GM12878 (cell line): ENCODE results near the gene JTB. TPM values are rescaled to one million over a fixed set of nuclear protein-coding genes. Genes with fewer than 3 reads are reported as not detected.

Experiments used
- BHLHE40 ChIP-seq, 2 experiments: fragments of 450-650 bp in 1 of 2; IDR thresholded peaks; 2 replicates each; pipeline ENCODE4 v1.6.1; 2011 to 2017; ENCODE audit warnings: low read depth in 2 of 2, borderline replicate concordance in 1 of 2, improper control_type of control experiment in 1 of 2, low read length in 1 of 2, mild to moderate bottlenecking in 1 of 2
- CBX5 ChIP-seq: sonication (generic); IDR thresholded peaks from 2 replicates; pipeline ENCODE4 v1.6.1; 2016; ENCODE audit warnings: low read depth, moderate library complexity, mild to moderate bottlenecking, inconsistent platforms
- CEBPB ChIP-seq, 2 experiments: fragments of 150-350 bp in 1 of 2; IDR thresholded peaks; 2 replicates each; pipeline ENCODE4 v1.6.1; 2012 to 2014; ENCODE audit warnings: low read depth in 2 of 2, low read length in 2 of 2, borderline replicate concordance in 1 of 2, inconsistent platforms in 1 of 2
- CEBPZ ChIP-seq: fragments of 150-350 bp; IDR thresholded peaks from 2 replicates; pipeline ENCODE4 v1.6.1; 2016; ENCODE audit warnings: low read depth, low read length
- CHD4 ChIP-seq: fragments of 200-600 bp; sonication (generic); IDR thresholded peaks from 2 replicates; pipeline ENCODE4 v1.6.1; 2016; ENCODE audit warnings: mild to moderate bottlenecking
- IKZF1 ChIP-seq: fragments of 450-650 bp; conservative IDR thresholded peaks from 2 replicates; pipeline ENCODE4 v1.6.1; 2017; ENCODE audit warnings: antibody characterized with exemption, mild to moderate bottlenecking
- MLLT1 ChIP-seq: fragments of 450-650 bp; IDR thresholded peaks from 2 replicates; pipeline ENCODE4 v1.6.1; 2016; ENCODE audit warnings: mild to moderate bottlenecking
- NR2F1 ChIP-seq: fragments of 450-650 bp; conservative IDR thresholded peaks from 2 replicates; pipeline ENCODE4 v1.6.1; 2017; ENCODE audit warnings: mild to moderate bottlenecking
- POU2F2 ChIP-seq: IDR thresholded peaks from 3 replicates; pipeline ENCODE4 v1.6.1; 2011; ENCODE audit warnings: low read depth, mild to moderate bottlenecking, low read length, borderline replicate concordance
- RAD21 ChIP-seq: IDR thresholded peaks from 2 replicates; pipeline ENCODE4 v1.6.1; 2011; ENCODE audit warnings: mild to moderate bottlenecking, low read depth, low read length, moderate library complexity; ENCODE audit not compliant: insufficient read depth
- SIX5 ChIP-seq: IDR thresholded peaks from 2 replicates; pipeline ENCODE4 v1.6.1; 2011; ENCODE audit warnings: mild to moderate bottlenecking, low read depth, low read length, moderate library complexity; ENCODE audit not compliant: severe bottlenecking
- SRF ChIP-seq, 2 experiments: IDR thresholded peaks; 2 replicates each; pipeline ENCODE4 v1.6.1; 2011; ENCODE audit warnings: low read depth in 2 of 2, low read length in 2 of 2, mild to moderate bottlenecking in 1 of 2, moderate library complexity in 1 of 2
- TARDBP ChIP-seq: IDR thresholded peaks from 2 replicates; pipeline ENCODE4 v1.6.1; 2016; ENCODE audit warnings: borderline replicate concordance
- TCF12 ChIP-seq: IDR thresholded peaks from 2 replicates; pipeline ENCODE4 v1.6.1; 2011; ENCODE audit warnings: low read depth, mild to moderate bottlenecking, low read length
- YBX1 ChIP-seq: fragments of 450-650 bp; IDR thresholded peaks from 2 replicates; pipeline ENCODE4 v1.6.1; 2016; ENCODE audit warnings: antibody characterized with exemption
- polyA plus RNA-seq, 11 experiments: library from polyadenylated mRNA; depleted of rRNA in 4 of 11; unstranded in 6 of 11; stranded (reverse) in 5 of 11; fragments of >200 nt; fragmentation: Nextera tagmentation in 4 of 11; fragmentation: Illumina TruSeq in 1 of 11; extraction: Ambion mirVana in 4 of 11; extraction: Trizol in 1 of 11; gene quantifications; 1 replicate in 1 of 11; 2 replicates in 10 of 11; pipeline versions ENCODE4 v1.2.1 to v1.2.3, GENCODE V29; 2011 to 2016; ENCODE audit warnings: inconsistent platforms in 2 of 11, missing spikeins in 2 of 11, low read depth in 1 of 11
- total RNA-seq, 4 experiments: library from RNA; depleted of rRNA in 3 of 4; stranded (reverse); fragments of >200 nt in 3 of 4; fragmentation: Illumina TruSeq in 1 of 4; extraction: Trizol in 1 of 4; gene quantifications; 2 replicates each; pipeline versions ENCODE4 v1.2.1 to v1.2.3, GENCODE V29; 2013 to 2021
- TF ChIP-seq, protein P1 (sequence below): fragments of 450-650 bp; IDR thresholded peaks from 2 replicates; pipeline ENCODE4 v1.6.1; 2018; ENCODE audit warnings: mild to moderate bottlenecking, low read depth, moderate library complexity; ENCODE audit not compliant: partially characterized antibody
- TF ChIP-seq, protein P2 (sequence below): fragments of 450-650 bp; formaldehyde crosslinking; IDR thresholded peaks from 2 replicates; pipeline ENCODE4 v1.5.0; 2022; ENCODE audit warnings: mild to moderate bottlenecking, missing genetic modification characterization

The JTB gene
- total and polyA plus RNA-seq, 10 of the 15 experiments (the other 5 are each of a cell fraction or from before 2014, with no cell fraction given), result 25.0 to 298 (median 155) TPM

GRCh38 chr1:153977250-153978240 is at the start of gene JTB (continued):
- TF ChIP-seq CEBPZ (no peak), POU2F2 (peak; percentile 81; the same call in 2 of the 3 replicates), RAD21 (no peak), SIX5 (peak; percentile 83), YBX1 (no peak), MLLT1 (0 out of 2 replicates have a peak, but pooled peaks have one; percentile 3), CHD4 (no peak), TARDBP (no peak), CBX5 (no peak), BHLHE40 (IDR thresholded peaks at IDR 0.05; ENCODE audit: borderline replicate concordance in 1 of 2, low read depth in 2 of 2, low read length in 1 of 2) (peak in 1 of 2 experiments; percentile 6; a peak in 1 of 4 replicates), TCF12 (peak; percentile 28; the same call in 1 of the 2 replicates), IKZF1 (peak; percentile 84), NR2F1 (no peak; the same call in 1 of the 2 replicates), CEBPB (IDR thresholded peaks at IDR 0.05; ENCODE audit: borderline replicate concordance in 1 of 2, low read depth in 2 of 2, low read length in 2 of 2) (no peak), SRF (IDR thresholded peaks at IDR 0.05; ENCODE audit: low read depth in 2 of 2, low read length in 2 of 2) (no peak)
- TF ChIP-seq, protein P1, sequence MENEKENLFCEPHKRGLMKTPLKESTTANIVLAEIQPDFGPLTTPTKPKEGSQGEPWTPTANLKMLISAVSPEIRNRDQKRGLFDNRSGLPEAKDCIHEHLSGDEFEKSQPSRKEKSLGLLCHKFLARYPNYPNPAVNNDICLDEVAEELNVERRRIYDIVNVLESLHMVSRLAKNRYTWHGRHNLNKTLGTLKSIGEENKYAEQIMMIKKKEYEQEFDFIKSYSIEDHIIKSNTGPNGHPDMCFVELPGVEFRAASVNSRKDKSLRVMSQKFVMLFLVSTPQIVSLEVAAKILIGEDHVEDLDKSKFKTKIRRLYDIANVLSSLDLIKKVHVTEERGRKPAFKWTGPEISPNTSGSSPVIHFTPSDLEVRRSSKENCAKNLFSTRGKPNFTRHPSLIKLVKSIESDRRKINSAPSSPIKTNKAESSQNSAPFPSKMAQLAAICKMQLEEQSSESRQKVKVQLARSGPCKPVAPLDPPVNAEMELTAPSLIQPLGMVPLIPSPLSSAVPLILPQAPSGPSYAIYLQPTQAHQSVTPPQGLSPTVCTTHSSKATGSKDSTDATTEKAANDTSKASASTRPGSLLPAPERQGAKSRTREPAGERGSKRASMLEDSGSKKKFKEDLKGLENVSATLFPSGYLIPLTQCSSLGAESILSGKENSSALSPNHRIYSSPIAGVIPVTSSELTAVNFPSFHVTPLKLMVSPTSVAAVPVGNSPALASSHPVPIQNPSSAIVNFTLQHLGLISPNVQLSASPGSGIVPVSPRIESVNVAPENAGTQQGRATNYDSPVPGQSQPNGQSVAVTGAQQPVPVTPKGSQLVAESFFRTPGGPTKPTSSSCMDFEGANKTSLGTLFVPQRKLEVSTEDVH, result no peak
- TF ChIP-seq, protein P2, sequence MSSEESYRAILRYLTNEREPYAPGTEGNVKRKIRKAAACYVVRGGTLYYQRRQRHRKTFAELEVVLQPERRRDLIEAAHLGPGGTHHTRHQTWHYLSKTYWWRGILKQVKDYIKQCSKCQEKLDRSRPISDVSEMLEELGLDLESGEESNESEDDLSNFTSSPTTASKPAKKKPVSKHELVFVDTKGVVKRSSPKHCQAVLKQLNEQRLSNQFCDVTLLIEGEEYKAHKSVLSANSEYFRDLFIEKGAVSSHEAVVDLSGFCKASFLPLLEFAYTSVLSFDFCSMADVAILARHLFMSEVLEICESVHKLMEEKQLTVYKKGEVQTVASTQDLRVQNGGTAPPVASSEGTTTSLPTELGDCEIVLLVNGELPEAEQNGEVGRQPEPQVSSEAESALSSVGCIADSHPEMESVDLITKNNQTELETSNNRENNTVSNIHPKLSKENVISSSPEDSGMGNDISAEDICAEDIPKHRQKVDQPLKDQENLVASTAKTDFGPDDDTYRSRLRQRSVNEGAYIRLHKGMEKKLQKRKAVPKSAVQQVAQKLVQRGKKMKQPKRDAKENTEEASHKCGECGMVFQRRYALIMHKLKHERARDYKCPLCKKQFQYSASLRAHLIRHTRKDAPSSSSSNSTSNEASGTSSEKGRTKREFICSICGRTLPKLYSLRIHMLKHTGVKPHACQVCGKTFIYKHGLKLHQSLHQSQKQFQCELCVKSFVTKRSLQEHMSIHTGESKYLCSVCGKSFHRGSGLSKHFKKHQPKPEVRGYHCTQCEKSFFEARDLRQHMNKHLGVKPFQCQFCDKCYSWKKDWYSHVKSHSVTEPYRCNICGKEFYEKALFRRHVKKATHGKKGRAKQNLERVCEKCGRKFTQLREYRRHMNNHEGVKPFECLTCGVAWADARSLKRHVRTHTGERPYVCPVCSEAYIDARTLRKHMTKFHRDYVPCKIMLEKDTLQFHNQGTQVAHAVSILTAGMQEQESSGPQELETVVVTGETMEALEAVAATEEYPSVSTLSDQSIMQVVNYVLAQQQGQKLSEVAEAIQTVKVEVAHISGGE (CRISPR knock-in tag), result no peak
